GM19372 (cell line): ENCODE measurements around the gene PLEKHG5.
"Not testable (repeated sequence)": the region's sequence is repeated elsewhere in the genome, so short reads cannot be mapped to it uniquely, and the experiment has no call there.

ENCODE experiments used
- ATAC-seq: cut with Tn5 transposase; IDR thresholded peaks from one replicate; pipeline ENCODE4 v1.9.1; 2021; ENCODE audit warnings: mild to moderate bottlenecking, low read depth, moderate library complexity; ENCODE audit not compliant: unreplicated experiment

PLEKHG5 gene

GRCh38 chr1:6431645-6432579 is 59.6 kb downstream of the PLEKHG5 start:
- ATAC-seq = not testable (repeated sequence)

GRCh38 chr1:6429660-6430411 is 61.6 kb downstream of the PLEKHG5 start:
- ATAC-seq = not testable (repeated sequence)

- ATAC-seq = not testable (repeated sequence)
Observed at GRCh38 chr1:6428453-6428852, 63.0 kb downstream of the PLEKHG5 start.

GRCh38 chr1:6427441-6428390 is 63.8 kb downstream of the PLEKHG5 start:
- no peak for ATAC-seq

- ATAC-seq = no peak
Observed at GRCh38 chr1:6426972-6427350, 64.5 kb downstream of the PLEKHG5 start.

GRCh38 chr1:6426277-6426971 is 65.0 kb downstream of the PLEKHG5 start:
- no peak for ATAC-seq

GRCh38 chr1:6425658-6426057 is 65.8 kb downstream of the PLEKHG5 start:
- no peak for ATAC-seq

- ATAC-seq = no peak
Observed at GRCh38 chr1:6424619-6425593, 66.6 kb downstream of the PLEKHG5 start, which contains the start of gene ESPN. Gene ESPN, plus strand, starts transcription at chr1:6424776. Its CDS starts 180 bp downstream, at chr1:6424956.

GRCh38 chr1:6424000-6424565 is 67.4 kb downstream of the PLEKHG5 start:
- no peak for ATAC-seq

GRCh38 chr1:6423321-6423999 is 68.0 kb downstream of the PLEKHG5 start:
- no peak for ATAC-seq

GRCh38 chr1:6421266-6421665 is 70.2 kb downstream of the PLEKHG5 start:
- no peak for ATAC-seq

GRCh38 chr1:6420454-6421042 is 70.9 kb downstream of the PLEKHG5 start:
- no peak for ATAC-seq

- ATAC-seq = no peak
Observed at GRCh38 chr1:6419804-6420453, 71.5 kb downstream of the PLEKHG5 start, which contains the start of gene HES2. Gene HES2, minus strand, starts transcription at chr1:6419919. Its CDS starts 99 bp downstream, at chr1:6419820.

GRCh38 chr1:6419397-6419803 is 72.1 kb downstream of the PLEKHG5 start:
- ATAC-seq = no peak

GRCh38 chr1:6418668-6419396 is 72.6 kb downstream of the PLEKHG5 start:
- ATAC-seq = no peak
